ENCODE measurements around the gene SLC25A51.
"Not testable (repeated sequence)": the region's sequence is repeated elsewhere in the genome, so short reads cannot be mapped to it uniquely, and the experiment has no call there.

The SLC25A51 gene

DNA sequence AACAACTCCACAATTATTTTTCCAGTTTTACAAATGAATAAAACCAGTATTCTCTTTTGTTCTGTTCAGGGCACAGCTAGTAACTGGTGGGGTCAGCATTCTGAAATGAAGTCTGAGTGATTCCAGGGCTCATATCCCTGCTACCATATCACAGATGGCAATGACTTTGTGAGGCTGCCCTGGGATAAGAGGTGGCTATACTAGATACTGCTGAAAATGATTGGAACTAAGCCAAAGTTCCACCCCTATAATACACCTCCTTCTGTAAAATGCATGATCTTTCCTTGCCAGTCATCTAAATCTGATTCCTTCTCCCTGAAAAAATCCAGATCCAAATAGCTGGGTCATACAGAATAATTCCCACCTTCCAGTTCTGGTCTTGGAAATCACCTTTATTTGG, 14.4 kb downstream of the SLC25A51 start:
- no peak overlapping the region for H3K4me3 ChIP-seq (ENCODE audit: low read depth, low read length)
- TF ChIP-seq, protein P1, sequence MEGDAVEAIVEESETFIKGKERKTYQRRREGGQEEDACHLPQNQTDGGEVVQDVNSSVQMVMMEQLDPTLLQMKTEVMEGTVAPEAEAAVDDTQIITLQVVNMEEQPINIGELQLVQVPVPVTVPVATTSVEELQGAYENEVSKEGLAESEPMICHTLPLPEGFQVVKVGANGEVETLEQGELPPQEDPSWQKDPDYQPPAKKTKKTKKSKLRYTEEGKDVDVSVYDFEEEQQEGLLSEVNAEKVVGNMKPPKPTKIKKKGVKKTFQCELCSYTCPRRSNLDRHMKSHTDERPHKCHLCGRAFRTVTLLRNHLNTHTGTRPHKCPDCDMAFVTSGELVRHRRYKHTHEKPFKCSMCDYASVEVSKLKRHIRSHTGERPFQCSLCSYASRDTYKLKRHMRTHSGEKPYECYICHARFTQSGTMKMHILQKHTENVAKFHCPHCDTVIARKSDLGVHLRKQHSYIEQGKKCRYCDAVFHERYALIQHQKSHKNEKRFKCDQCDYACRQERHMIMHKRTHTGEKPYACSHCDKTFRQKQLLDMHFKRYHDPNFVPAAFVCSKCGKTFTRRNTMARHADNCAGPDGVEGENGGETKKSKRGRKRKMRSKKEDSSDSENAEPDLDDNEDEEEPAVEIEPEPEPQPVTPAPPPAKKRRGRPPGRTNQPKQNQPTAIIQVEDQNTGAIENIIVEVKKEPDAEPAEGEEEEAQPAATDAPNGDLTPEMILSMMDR (IDR thresholded peaks at IDR 0.05; ENCODE audit: borderline replicate concordance, insufficient read depth, low read depth, low read length): no peak

- not testable (repeated sequence) for H3K4me3 ChIP-seq (ENCODE audit: low read depth, low read length)
Measured at GRCh38 chr9:37887977-37888583, 15.8 kb downstream of the SLC25A51 start.

DNA sequence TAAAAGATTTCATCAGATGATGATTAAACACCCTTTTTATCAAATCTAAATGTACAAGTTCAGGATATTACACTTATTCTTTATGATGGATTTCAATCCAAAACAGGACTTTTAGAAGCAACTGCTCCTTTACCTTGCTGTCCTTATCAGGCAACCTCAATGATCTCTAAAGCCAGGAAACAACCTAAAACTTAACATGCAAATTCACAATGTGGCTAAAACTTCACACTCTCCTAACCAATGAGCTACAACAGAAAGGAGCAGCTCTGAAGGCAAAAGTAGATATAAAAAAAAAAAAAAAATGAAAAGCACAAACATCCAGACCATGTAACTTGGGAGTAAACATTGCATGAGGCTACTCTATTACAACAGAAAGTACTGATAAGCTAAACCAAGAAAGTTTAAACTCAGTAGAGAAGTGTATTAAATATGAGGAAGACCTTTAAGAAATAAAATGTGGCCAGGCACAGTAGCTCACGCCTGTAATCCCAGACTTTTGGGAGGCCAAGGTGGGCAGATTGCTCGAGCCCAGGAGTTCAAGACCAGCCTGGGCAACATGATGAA, 22.9 kb downstream of the SLC25A51 start:
- TF ChIP-seq, protein P1 (IDR thresholded peaks at IDR 0.05; ENCODE audit: borderline replicate concordance, insufficient read depth, low read depth, low read length): no peak
- no peak overlapping the region for H3K4me3 ChIP-seq (ENCODE audit: low read depth, low read length)

- TF ChIP-seq, protein P1 (IDR thresholded peaks at IDR 0.05; ENCODE audit: borderline replicate concordance, insufficient read depth, low read depth, low read length): no peak
- H3K4me3 ChIP-seq (ENCODE audit: low read depth, low read length): no peak overlapping the region
Measured at GRCh38 chr9:37876376-37876775, 27.6 kb downstream of the SLC25A51 start.

- TF ChIP-seq, protein P1 (IDR thresholded peaks at IDR 0.05; ENCODE audit: borderline replicate concordance, insufficient read depth, low read depth, low read length): no peak
- no peak overlapping the region for H3K4me3 ChIP-seq (ENCODE audit: low read depth, low read length)
Measured at GRCh38 chr9:37873955-37874354, 30.0 kb downstream of the SLC25A51 start.

- TF ChIP-seq, protein P1 (IDR thresholded peaks at IDR 0.05; ENCODE audit: borderline replicate concordance, insufficient read depth, low read depth, low read length): no peak
- H3K4me3 ChIP-seq (ENCODE audit: low read depth, low read length): no peak overlapping the region
Measured at GRCh38 chr9:37870799-37871176, 33.1 kb downstream of the SLC25A51 start.

DNA sequence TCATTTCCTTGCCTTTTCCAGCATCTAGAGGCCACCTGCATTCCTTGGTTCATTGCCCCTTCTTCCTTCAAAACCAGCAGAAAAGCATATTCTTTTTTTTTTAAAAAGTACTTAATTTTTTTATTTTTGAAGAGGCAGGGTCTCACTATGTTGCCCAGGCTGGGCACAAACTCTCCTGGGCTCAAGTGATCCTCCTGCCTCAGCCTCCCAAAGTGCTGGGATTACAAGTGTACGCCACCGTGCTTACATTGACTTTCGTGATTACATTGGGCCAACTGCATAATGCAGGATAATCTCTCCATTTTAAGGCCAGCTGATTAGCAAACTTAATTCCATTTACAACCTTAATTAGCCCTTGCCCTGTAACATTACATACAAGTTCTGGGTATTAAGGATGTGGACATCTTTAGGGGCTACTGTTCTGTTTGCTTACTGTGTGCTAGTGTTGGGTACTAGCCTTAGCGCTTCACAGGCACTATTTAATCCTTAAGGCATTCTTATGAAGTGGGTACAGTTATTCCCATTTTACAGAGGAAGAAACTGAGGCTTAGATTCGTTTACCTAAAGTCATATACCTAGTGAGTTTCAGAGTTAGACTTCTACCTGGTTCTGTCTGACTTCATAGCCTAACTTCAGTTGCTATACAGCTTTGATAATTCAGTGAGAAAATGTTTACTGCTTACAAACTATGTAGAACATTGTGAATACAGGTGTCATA, 33.7 kb downstream of the SLC25A51 start:
- TF ChIP-seq, protein P1 (IDR thresholded peaks at IDR 0.05; ENCODE audit: borderline replicate concordance, insufficient read depth, low read depth, low read length): no peak
- H3K4me3 ChIP-seq (ENCODE audit: low read depth, low read length): no peak overlapping the region

Data from GM12875 (cell line).